Testis (tissue), 3 donors: ENCODE results near the gene EP400. TPM values are rescaled to one million over a fixed set of nuclear protein-coding genes. Genes with fewer than 3 reads are reported as not detected.

Source experiments
- DNase-seq: peaks from one replicate; pipeline ENCODE4 v3.0.0-alpha.2; 2019
- H3K27ac ChIP-seq, 2 donors: fragments of 200-600 bp; sonication (generic); one replicate each; pipeline ENCODE4 v1.5.1; 2019
- H3K27me3 ChIP-seq: fragments of 200-600 bp; sonication (generic); one replicate; pipeline ENCODE4 v1.5.1; 2019
- H3K36me3 ChIP-seq: fragments of 200-600 bp; sonication (generic); one replicate; pipeline ENCODE4 v1.5.1; 2017; ENCODE audit warnings: low read depth; ENCODE audit errors: missing control alignments
- H3K4me1 ChIP-seq: fragments of 200-600 bp; sonication (generic); one replicate; pipeline ENCODE4 v1.5.1; 2019
- H3K4me3 ChIP-seq, 2 donors: fragments of 200-600 bp; sonication (generic); one replicate each; pipeline ENCODE4 v1.5.1; 2017 to 2019
- H3K9me3 ChIP-seq: fragments of 200-600 bp; sonication (generic); one replicate; pipeline ENCODE4 v1.5.1; 2017
- POLR2A ChIP-seq: fragments of 450-650 bp; IDR thresholded peaks from one replicate; pipeline ENCODE4 v1.6.1; 2017; ENCODE audit warnings: antibody characterized with exemption, mild to moderate bottlenecking, moderate library complexity
- WGBS, 2 donors: methylation state at CpG; one replicate each; pipeline ENCODE4 v1.1.5; 2018; 5-methylcytosine and 5-hydroxymethylcytosine counted together
- intact Hi-C: fragments of 100-400 bp; cut with DNase I; formaldehyde crosslinking; loops from one replicate; pipeline ENCODE4 v1.15.1; 2023; ENCODE audit warnings: low total_unique reads
- polyA plus RNA-seq: library from polyadenylated mRNA; stranded (reverse); fragments of 350-450 nt; fragmentation: Illumina TruSeq; extraction: RNeasy Lipid Tissue Mini Kit (QIAGEN cat#74804); gene quantifications from one replicate; pipeline ENCODE4 v1.2.3, GENCODE V29; 2014; ENCODE audit warnings: low read depth, low replicate concordance; ENCODE audit not compliant: insufficient read depth
- total RNA-seq, 2 donors: library from RNA; depleted of rRNA; stranded (reverse); fragments of >200 nt; gene quantifications; one replicate each; pipeline ENCODE4 v1.2.3, GENCODE V29; 2016
- TF ChIP-seq, protein P1 (sequence below), 3 experiments: fragments of 450-650 bp in 2 of 3; fragments of 200-600 bp in 1 of 3; sonication (generic) in 1 of 3; IDR thresholded peaks; one replicate each; pipeline ENCODE4 v1.5.1; 2016 to 2019; ENCODE audit warnings: antibody characterized with exemption in 3 of 3, mild to moderate bottlenecking in 2 of 3, moderate library complexity in 1 of 3

EP400 gene
- total and polyA plus RNA-seq, 3 donors from 2014 or later: 44.2 to 83.0 (median 69.4) TPM

DNA sequence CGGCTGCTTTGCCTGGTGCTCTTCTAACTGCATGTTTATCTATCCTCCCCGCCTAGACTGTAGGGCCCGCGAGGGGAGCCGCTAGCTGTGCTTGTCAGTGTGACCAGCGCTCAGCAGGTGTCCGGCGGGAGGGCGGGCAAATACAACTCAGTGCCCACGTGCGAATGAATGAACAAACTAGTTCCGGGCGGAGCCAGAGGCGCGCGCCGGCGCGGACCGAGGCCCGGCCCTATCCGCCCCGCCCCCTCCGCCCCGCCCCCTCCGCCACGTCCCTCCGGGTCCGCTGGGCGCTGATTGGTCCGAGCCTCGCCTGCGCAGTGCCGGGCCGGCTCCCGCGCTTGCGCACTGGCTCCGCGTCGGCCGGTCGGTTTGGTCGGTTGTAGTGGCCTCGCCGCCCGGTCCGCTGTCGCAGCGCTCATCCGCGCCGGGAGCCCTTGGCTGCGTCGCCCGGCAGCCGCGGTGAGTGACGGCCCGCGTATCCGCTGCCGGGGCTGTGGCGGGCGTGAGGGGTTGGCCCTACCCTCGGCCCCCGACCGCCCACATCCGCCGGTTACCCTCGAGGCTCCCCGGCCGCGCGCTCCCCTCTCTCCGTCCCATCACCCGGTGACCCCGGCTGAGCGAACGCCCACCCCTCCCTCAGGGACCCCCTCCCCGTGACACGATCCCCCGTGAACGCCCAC lies 134.3 kb downstream of the EP400 start:
- intact Hi-C loops: no loop called here
- peaks cover 11% of the 10 kb centered on the region for H3K4me1 ChIP-seq
- 1 to 3% methylated on average over 6 to 65 of the region's 84 CpGs for WGBS, 2 donors
- H3K9me3 ChIP-seq: no peaks in the 10 kb centered on the region
- no peaks in the 10 kb centered on the region for H3K27me3 ChIP-seq
- TF ChIP-seq, protein P1, sequence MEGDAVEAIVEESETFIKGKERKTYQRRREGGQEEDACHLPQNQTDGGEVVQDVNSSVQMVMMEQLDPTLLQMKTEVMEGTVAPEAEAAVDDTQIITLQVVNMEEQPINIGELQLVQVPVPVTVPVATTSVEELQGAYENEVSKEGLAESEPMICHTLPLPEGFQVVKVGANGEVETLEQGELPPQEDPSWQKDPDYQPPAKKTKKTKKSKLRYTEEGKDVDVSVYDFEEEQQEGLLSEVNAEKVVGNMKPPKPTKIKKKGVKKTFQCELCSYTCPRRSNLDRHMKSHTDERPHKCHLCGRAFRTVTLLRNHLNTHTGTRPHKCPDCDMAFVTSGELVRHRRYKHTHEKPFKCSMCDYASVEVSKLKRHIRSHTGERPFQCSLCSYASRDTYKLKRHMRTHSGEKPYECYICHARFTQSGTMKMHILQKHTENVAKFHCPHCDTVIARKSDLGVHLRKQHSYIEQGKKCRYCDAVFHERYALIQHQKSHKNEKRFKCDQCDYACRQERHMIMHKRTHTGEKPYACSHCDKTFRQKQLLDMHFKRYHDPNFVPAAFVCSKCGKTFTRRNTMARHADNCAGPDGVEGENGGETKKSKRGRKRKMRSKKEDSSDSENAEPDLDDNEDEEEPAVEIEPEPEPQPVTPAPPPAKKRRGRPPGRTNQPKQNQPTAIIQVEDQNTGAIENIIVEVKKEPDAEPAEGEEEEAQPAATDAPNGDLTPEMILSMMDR (IDR thresholded peaks at IDR 0.05): no peak
- TF ChIP-seq POLR2A: peak; percentile 16
- peak overlapping the region; percentile 71 to 82 for H3K27ac ChIP-seq
- H3K4me3 ChIP-seq: peak overlapping the region; percentile 87 to 97
- H3K36me3 ChIP-seq: no peaks in the 10 kb centered on the region
- peak; percentile 92 for DNase-seq

DNA sequence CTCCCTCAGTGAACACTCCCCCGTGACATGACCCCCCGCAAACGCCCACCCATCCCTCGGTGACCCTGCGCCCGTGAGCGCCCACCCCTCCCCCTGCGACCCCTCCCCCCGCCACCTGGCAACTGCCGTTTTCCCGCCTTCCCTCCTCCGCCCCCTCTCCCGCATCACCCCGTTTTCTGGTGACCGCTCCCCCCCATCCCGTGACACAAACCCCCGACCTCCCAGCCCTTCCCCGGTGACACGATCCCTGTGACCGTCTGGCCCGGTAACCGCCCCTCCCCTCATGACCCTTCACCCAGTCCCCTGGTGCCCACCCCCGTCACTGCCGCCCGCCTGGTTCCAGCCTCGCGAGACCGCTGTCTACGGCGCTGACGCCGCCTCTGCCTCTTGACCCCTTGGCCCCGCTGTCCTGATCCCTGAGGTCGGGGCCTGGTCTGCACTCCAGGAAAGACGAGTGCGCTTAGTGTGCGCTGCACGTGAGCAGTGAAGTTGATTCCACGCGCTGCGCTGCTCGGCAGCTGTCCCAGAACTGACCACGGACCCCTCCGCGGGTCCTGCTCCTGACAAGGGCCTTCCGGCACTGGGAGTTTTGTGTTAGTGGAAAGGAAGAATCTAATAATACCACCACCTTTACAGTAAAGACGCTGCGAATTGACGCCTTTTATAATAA lies 135.0 kb downstream of the EP400 start:
- intact Hi-C loops: no loop called here
- no peaks in the 10 kb centered on the region for H3K9me3 ChIP-seq
- peak; percentile 66 for DNase-seq
- WGBS, 2 donors: 2% methylated on average over 17 to 41 of the region's 49 CpGs
- peak overlapping the region; percentile 71 to 82 for H3K27ac ChIP-seq
- H3K36me3 ChIP-seq: no peaks in the 10 kb centered on the region
- H3K4me3 ChIP-seq: peak overlapping the region; percentile 87 to 97
- H3K4me1 ChIP-seq: peaks cover 4% of the 10 kb centered on the region
- H3K27me3 ChIP-seq: no peaks in the 10 kb centered on the region
- TF ChIP-seq, protein P1 (IDR thresholded peaks at IDR 0.05): no peak
- TF ChIP-seq POLR2A: no peak

DNA sequence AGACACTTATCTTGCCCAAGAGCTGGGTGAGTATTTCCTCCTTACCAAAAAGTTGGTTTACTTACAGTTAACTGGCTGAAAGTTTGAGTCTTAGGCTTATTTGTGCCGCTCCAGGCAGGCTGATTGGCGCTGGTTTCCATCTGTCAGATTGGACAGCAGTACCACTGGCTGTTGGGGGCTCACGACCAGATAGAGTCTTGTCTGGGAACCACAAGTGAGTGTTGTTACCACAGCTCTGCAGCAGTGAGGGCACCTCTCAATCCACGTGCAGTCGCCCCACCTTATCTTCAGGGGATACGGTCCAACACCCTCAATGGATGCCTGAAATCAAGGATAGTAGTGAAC lies 135.5 kb downstream of the EP400 start:
- no peak for TF ChIP-seq POLR2A
- TF ChIP-seq, protein P1 (IDR thresholded peaks at IDR 0.05): no peak
- 30 to 31% methylated on average over 6 of the region's 6 CpGs for WGBS, 2 donors
- no peaks in the 10 kb centered on the region for H3K27me3 ChIP-seq
- H3K36me3 ChIP-seq: no peaks in the 10 kb centered on the region
- DNase-seq: peak; percentile 30
- H3K4me3 ChIP-seq: peak overlapping the region; percentile 87 to 97
- no peaks in the 10 kb centered on the region for H3K9me3 ChIP-seq
- peaks cover 4% of the 10 kb centered on the region for H3K4me1 ChIP-seq
- H3K27ac ChIP-seq: peak overlapping the region; percentile 71 to 82
- intact Hi-C loops: no loop called here

DNA sequence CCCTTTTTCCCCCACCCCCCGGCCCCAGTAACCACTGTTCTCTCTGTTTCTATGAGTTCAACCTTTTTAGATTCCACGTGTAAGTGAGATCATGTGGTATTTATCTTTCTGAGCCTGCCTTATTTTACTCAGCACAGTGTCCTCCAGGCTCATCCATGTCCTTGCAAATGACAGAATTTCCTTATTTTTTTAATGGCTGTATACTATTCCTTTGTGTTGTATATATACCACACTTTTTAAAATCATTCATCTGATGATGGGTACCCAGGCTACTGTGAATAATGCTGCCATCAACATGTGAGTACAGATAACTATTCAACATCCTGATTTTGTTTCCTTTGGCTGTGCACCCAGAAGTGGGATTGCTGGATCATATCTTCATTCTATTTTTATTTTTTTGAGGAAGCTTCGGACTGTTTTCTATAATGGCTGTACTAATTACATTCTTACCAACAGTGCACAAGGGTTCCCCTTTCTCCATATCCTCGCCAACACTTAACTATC lies 139.7 kb downstream of the EP400 start:
- H3K9me3 ChIP-seq: no peaks in the 10 kb centered on the region
- no peaks in the 10 kb centered on the region for H3K36me3 ChIP-seq
- DNase-seq: no peak
- no peaks in the 10 kb centered on the region for H3K27me3 ChIP-seq
- H3K4me3 ChIP-seq: no peak overlapping the region
- intact Hi-C loops: no loop called here
- H3K4me1 ChIP-seq: no peaks in the 10 kb centered on the region
- WGBS, 2 donors: 80 to 86% methylated on average over 4 of the region's 4 CpGs
- no peak overlapping the region for H3K27ac ChIP-seq
- no peak for TF ChIP-seq POLR2A

DNA sequence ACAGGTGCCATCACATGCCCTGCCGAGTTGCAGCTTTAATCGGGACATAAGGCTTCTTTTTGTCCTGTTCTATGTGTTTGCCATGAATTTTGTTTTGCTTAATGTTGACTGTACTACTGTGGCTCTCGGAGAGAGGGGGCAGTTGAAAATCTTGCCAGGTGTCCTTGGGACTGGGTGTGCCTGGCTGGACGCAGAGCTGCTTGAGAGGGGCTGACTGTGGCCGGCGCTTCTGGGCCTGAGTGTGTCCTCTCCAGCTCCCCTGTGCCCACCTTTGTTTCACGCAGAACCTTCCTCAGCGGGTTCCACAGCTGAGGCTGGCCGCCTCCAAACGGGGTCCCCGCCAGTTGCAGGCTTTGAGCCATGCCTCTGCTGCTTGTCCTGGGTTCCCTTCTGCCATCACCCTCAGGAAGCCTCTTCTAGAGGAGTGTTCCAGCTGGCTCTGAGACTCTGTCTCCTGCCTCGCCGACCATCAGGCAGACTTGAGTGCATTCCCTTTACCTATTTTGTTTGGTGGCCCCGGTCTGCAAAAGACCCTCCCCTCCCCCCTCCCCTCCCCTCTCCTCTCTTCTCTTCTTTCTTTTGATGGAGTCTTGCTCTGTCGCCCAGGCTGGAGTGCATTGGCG lies 144.6 kb downstream of the EP400 start:
- intact Hi-C loops: no loop called here
- no peak for TF ChIP-seq POLR2A
- TF ChIP-seq, protein P1 (IDR thresholded peaks at IDR 0.05): no peak
- 60 to 75% methylated on average over 14 to 16 of the region's 16 CpGs for WGBS, 2 donors
- H3K9me3 ChIP-seq: no peaks in the 10 kb centered on the region
- no peaks in the 10 kb centered on the region for H3K27me3 ChIP-seq
- H3K36me3 ChIP-seq: no peaks in the 10 kb centered on the region
- no peak overlapping the region for H3K27ac ChIP-seq
- DNase-seq: no peak
- no peak overlapping the region for H3K4me3 ChIP-seq
- no peaks in the 10 kb centered on the region for H3K4me1 ChIP-seq
